Caki2 (cell line): ENCODE data around the gene SERPINI1. TPM values are rescaled to one million over a fixed set of nuclear protein-coding genes. Genes with fewer than 3 reads are reported as not detected.

ENCODE experiments used
- DNase-seq: peaks from one replicate; pipeline ENCODE4 v3.0.0-alpha.2; 2015; ENCODE audit warnings: low read depth
- in situ Hi-C: cut with HindIII; loops from 2 replicates; pipeline ENCODE4 v1.10.0; 2016; ENCODE audit warnings: low sequenced_read_pairs, low pct_unique_long_range_greater_than_20kb, mixed read lengths
- total RNA-seq: library from RNA; depleted of rRNA; stranded (reverse); fragments of >200 nt; shearing (Covaris generic); gene quantifications from 2 replicates; pipeline ENCODE4 v1.2.3, GENCODE V29; 2014; ENCODE audit warnings: low replicate concordance

Gene SERPINI1
- total RNA-seq, 1 experiment from 2014 or later: 0.51 TPM

DNA sequence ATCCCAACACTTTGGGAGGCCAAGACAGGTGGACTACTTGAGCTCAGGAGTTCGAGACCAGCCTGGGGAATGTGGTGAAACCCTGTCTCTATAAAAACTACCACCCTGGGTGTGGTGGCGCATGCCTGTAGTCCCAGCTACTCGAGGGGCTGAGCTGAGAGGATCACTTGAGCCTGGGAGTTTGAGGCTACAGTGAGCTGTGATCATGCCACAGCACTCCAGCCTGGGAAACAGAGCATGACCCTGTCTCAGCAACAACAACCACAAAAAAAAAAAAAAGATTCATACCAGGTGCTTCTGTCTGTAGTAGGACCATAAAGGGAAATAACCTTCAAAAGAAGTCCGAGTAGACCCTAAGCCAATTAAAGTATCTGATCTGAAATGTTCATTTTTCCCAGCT lies 94.5 kb downstream of the SERPINI1 start:
- in situ Hi-C loops: no loop called here
- DNase-seq: no peak

DNA sequence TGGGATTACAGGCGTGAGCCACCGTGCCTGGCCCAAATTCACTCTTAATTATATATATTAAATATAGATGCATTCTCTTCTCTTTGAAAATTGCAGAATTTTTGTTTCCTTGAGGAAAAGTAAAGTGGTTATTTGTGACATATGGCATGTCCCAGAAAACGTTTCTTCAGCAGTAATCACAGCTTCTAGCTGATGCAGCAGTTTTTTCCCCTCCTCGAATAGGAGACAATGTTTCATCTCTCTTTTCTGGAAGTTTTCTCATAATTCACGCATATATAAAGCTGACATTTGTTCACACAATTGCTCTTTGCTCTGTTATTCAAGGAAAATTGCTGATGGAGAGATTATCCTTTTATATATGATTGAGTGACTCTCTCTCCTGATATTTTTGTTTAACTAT lies 99.8 kb downstream of the SERPINI1 start:
- in situ Hi-C loops: no loop called here
- DNase-seq: no peak

DNA sequence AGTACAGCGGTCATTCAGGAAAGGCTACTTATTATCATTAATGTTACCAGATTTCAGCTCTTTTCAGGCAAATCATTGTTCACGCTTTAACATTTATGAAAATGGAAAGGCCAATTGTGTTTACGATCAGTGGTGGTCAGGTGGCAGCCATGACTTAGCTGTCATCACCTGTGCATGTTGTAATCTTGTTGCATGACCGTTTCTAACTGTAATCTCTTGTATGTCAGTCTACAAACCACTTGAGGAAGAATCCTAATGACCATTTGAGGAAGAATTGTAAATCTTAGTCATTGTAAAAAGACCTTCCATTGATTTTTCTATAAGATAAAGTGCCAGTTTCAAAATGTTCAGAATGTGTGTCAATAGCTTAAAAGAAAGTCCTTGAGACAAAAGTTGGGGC lies 100.4 kb downstream of the SERPINI1 start:
- in situ Hi-C loops: no loop called here
- no peak for DNase-seq

DNA sequence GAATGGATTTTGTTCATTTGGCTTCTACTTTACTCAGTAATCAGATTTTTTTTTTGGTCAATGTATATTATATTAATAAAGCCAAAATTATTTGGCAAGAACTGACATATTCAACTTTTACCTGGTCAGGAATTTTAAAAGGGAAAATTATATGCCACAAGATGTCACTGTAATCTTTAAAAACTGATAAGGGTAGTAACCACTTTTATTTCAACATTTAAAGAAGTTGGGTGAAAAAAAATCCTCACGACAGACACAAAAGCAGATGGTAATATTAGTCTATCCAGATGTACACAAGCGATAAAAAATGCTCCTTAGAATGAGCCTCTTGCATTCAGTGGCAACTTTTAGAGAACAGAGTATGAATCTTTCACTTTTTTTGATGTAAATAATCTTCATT lies 101.9 kb downstream of the SERPINI1 start:
- in situ Hi-C loops: no loop called here
- no peak for DNase-seq

DNA sequence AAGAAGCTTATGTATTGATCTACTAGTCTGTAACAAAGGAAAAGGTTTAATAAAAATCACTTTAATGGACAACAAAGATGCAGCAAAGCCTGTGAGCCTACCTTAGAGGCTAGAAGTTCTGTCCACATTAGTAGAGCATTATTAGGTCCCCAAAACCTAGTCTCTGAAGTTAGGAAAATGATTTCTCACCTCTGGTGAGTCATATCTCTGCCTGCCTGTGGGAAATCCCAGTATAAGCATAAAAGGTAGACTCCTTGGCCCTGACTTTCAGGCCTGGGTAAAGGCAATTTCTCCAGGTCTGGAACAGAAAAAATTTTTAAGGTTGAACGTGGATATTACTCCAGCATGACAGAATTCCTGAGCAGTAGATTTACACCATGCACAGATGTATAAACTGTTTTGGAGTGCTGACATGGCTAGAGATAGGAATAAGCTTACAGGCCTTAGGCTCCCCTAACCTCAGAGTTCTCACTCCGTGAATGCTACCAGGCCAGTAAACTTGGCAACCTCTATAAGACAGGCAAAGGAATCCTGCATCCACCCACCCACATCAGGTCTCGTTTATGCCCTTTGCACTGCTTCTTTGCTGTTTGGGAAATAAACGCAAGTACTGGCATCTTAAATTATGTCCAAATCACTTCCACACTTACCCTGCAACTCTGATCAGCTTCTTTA lies 104.1 kb downstream of the SERPINI1 start:
- DNase-seq: no peak
- in situ Hi-C loops: no loop called here

DNA sequence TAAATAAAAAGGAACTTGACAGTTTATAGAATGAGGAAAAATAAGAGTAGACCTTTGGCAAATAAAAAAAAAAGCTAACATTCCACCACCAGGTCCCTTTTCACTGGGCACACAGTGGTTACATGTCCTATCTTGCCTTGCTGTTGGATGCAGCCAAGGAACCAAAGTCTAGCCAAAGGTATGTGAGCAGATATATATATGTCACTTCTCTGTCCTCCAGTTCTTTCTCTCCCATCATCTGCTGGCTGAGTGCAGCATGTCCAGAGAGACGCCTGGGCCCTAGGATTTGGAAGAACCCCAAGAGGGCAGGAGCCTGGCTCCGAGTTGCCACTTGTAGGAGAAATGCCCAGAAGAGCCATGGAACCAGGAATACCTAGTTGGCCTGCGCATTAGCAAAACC lies 104.7 kb downstream of the SERPINI1 start:
- in situ Hi-C loops: no loop called here
- DNase-seq: no peak

DNA sequence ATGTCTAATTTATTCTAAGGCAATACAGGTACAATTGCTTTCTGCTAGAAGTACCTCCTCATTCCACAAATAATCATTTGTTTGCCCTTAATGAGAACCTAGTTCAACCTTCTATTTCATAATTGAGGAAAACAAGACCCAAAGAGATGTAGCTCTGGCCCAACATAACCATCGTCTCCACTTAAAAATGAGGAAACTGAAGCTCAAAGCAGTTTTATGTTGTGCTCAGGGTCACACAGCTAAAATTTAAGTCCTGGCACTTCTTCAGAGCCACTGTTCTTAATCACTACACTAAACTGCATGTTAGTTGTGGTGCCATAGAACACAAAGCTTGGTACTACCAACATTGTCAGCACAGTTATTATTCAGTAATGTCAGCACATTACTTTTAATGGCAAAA lies 108.0 kb downstream of the SERPINI1 start:
- in situ Hi-C loops: no loop called here
- no peak for DNase-seq

DNA sequence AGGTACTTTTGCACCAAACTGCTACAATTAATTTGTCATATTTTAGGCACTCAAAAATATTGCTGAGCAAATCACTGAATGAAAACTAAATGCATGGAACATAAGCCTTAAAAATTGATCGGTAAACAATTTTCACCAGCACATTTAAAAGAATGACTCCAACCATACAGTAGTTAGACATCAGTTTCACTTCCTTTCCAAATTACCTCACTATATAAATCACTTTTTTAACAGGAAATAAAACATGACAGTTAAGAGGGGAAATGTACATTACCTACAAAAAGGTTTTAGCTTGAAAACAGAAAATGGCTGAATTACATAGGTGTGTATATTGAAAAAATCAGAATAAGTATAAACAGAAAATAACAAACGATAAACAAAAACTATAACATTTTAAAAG lies 108.4 kb downstream of the SERPINI1 start:
- DNase-seq: no peak
- in situ Hi-C loops: no loop called here

DNA sequence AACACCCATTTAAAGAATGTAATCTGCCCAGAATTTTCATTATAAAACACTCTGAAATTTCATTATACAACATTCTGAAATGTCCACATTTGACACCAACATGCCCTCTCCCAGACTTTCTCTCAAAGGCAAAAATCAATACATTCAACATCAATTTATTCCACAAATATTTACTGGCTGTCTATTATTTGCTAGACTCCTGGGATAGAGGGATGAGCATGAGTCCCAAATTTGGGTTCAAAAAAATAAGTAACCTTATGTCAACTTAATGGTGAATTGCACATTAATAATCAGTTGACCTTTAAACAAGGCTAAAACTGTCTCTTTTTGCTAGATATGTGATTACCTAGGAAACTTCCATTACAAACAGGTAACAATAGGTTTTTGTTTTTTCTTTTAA lies 109.0 kb downstream of the SERPINI1 start:
- in situ Hi-C loops: no loop called here

DNA sequence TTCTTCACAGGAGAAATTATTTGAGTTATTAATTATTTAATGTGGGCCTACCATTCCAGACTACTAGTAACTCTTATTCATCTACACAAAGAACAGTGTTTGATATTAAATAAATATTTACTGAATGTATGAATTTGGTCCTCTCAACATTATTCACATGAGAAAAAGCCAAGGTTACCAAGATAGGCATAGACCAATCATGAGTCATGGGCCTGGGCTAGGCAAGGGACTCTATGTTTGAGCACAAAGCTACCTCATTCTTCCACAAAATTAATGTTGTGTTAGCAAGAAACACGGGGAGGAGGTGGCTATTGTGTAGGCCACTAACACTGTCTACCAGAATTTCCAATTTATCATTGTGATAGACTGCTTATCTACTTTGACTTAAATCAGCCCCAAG lies 115.7 kb downstream of the SERPINI1 start:
- in situ Hi-C loops: no loop called here
- no peak for DNase-seq

More for the DNA sequence above, 109.0 kb downstream of the SERPINI1 start:
- DNase-seq: no peak

DNA sequence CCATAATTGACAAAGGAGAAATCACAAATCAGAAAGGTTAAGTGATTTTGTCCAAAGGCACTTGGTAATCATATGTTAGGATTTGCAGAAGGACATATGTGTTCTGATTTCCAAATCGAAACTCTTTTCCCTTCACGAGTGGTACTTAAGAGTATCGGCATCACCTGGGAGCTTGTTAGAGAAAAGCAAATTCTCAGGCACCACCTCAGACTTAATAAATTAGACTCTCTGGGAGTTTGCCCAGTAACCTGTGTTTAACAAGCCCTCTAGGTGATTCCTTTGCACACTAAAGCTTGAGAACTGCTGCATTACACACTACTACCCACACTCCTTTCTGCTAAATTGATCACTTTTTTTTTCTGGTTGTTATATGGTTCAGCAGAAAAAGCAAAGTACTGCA lies 116.2 kb downstream of the SERPINI1 start:
- no peak for DNase-seq
- in situ Hi-C loops: no loop called here

DNA sequence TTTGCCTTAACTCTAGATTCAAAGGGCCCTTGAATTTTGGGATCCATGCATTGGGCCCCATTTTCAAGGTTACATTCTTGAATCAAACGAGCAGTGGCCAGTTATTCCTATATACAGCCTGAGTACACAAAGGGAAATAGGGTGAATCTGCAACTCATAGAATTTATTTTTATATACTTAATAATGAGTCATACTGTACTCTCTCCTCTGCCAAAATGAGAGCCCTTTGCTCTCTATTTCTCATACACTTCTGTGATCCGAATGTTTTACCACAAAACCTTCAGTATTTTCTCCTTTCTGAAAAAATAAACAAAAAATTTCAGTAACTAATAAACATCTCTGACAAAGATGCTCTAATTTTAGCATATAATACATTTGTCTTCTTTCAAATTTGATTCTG lies 116.7 kb downstream of the SERPINI1 start:
- in situ Hi-C loops: no loop called here
- DNase-seq: no peak

DNA sequence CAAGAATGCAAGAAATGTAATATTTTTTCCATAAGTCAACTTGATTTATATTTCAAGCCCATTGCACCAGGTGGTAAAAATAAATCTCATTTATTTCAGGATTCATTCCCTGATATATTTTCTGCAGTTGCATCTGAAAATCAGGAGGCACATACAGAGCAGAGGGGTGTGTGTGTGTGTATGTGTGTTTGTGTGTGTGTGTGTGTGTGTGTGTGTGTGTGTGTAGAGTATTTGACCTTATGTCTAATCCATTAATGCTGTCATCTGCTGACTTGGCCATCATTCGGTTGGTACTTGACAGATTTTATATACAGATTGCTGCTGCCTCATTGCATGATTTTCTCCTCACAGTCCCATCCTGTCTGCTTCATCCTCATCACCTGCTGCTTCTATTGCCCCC lies 118.5 kb downstream of the SERPINI1 start:
- in situ Hi-C loops: no loop called here

DNA sequence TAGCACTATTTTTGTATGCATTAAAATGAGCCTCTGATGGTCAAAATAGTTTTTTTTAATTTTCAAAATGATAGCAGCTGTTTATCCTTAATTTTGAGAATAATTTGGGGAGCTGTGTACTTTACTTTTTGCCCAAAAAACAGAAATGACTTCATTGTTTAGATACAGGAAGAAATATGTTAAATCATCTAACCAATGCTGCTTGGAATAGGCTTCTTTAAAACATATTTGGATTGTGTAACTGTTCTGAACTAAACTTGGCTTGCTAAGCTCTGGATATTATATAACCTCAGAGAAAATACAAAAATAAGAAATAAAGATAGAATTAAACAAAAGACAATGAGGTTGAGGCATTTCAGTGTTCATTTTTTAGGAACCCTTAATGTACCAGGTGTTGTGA lies 119.3 kb downstream of the SERPINI1 start:
- in situ Hi-C loops: no loop called here
- DNase-seq: no peak

More for the DNA sequence above, 118.5 kb downstream of the SERPINI1 start:
- DNase-seq: no peak

DNA sequence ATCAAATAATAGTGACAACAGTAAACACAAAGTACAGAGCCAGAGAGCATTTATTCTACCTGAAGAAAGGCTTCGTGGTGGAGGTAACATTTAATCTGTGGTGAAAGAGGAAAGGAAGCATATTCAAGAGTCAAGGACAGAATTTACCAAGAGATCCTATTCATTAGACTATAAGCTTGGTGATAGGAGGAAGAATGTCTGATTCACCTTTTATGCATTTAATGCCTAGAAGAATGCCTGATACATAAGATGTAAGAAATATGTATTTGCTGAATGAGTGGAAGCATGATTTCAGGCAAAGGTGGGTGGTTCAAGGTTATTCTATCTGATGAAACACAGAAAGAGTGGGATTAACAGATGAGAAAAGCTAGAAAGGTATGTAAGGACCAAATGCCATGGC lies 119.8 kb downstream of the SERPINI1 start:
- DNase-seq: no peak
- in situ Hi-C loops: no loop called here

DNA sequence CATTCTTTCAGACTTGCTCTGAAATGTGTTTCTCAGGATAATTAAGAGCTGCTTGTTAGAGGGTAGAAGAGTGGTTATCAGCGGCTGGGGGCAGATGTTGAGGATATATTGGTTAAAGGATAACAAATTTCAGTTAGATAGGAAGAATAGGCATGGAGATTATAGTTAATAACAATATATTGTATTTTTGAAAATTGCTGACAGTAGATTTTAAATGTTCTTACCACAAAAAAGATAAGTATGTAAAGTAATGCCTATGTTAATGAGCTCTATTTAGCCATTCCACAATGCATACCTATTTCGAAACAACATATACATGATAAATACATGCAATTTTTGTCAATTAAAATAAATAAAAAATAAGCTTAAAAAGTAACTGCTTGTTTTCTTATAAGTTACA lies 123.3 kb downstream of the SERPINI1 start:
- in situ Hi-C loops: no loop called here

DNA sequence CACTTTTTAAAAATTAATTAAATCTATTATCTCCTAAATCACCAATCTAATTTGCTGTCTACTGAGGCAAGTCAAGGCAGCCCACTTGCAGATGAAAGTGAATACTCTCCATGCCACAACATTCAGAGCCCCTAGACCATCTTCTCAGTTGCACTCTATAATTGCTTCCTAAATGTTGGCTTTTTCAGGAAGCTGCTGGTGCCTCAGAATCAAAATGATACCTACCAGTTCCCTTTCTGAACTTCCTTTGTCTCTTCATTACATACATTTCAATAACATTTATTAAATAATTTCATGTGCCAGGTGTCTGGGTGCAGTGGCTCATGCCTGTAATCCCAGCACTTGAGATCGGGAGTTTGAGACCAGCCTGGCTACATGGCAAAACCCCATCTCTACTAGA lies 124.1 kb downstream of the SERPINI1 start:
- in situ Hi-C loops: no loop called here
- DNase-seq: no peak

More for the DNA sequence above, 123.3 kb downstream of the SERPINI1 start:
- DNase-seq: no peak

DNA sequence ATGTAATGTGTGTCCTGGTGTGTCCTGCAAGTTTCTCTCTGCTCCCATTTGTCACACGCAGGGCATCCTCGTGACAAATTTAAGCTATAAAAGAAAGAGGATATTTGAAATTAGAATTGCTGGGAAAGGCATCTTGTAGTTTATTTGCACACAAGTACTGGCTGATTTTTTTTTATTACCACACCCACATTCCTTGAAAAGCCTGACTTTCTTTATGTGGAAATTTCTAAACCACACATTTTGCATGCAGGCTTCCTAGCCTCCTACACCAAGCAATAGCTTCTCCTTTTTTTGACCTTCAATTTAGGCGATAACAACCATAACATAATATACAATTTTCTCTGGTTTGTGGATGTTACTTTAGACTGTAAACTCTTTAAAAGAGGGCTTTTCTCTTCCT lies 126.1 kb downstream of the SERPINI1 start:
- in situ Hi-C loops: no loop called here
- no peak for DNase-seq

DNA sequence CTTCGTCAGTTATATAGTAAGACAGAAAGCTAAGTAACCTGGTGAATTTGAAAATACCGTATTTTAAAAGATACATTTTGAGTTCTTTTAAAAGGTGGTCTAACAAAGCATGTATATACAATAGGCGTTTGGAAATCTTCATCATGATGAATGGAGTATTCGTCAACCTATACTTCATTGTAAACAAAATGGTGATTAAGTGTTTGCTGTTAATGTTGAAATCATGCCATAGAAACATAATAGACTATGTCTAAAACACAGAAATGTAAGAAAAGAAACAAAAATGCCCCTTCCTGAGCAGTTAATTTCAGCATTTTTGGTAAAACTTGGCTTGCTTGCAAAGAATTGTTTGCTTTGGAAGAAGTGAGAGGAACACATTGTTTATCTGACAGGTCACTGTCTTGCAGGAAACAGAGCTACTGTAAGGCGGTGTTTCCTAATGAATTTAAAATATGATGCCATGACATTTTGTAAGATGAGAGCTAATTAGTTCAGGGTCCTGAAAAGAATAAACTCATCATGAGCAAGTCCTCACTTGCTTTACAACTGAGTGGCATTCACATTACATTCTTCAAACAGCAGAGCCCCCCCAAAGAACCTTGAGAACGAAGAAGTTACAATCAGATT lies 126.7 kb downstream of the SERPINI1 start:
- in situ Hi-C loops: no loop called here
- no peak for DNase-seq
